Stimulated activated CD8-positive, alpha-beta memory T cell treated with anti-CD3 and anti-CD28 coated beads, Interleukin-2, amount 100 ng/mL, for 1 hour (primary cell): ENCODE measurements around the gene RSRP1.

ENCODE experiments used
- DNase-seq, 2 donors: peaks; one replicate each; pipeline ENCODE4 v3.0.0-alpha.2; 2020; ENCODE audit warnings: low read depth in 2 of 2

Gene RSRP1

GRCh38 chr1:25217598-25218232, 29.5 kb downstream of the RSRP1 start:
- no peak for DNase-seq

DNA sequence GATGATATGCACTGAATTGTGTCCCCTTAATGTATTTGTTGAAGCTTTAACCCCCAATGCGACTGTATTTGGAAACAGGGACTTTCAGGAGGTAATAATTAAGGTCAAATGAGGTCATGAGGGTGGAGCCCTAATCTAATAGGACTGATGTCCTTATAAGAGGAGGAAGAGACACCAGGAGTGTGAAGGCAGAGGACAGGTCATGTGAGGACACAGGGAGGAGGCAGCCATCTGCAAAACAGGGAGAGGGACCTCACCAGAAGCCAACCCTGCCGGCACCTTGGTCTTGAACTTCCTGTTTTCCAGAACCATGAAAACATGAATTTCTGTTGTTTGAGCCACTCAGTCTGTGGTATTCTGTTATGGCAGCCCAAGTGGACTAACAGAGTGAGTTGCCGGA, 30.2 kb downstream of the RSRP1 start:
- no peak for DNase-seq

GRCh38 chr1:25216123-25216522, 31.1 kb downstream of the RSRP1 start:
- no peak for DNase-seq

DNA sequence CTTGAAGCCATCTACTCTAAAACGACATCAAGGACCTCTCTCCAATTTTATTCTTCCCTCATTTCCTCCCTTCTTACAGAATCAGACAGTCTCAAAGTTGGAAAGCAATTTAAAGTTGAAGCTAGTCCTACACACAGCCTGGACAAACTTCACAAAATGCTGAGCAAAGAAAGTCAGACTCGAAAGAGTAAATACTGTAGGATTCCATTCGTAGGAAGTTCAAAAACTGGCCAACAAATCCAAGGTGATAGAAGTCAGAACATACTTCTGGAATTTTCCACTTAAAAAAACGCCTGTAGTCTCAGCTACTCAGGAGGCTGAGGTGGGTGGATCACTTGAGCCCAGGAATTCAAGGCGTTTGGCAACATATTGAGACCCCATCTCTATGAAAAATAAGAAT, 34.5 kb downstream of the RSRP1 start:
- no peak for DNase-seq

- no peak for DNase-seq
Observed at GRCh38 chr1:25210728-25211127, 36.5 kb downstream of the RSRP1 start.

DNA sequence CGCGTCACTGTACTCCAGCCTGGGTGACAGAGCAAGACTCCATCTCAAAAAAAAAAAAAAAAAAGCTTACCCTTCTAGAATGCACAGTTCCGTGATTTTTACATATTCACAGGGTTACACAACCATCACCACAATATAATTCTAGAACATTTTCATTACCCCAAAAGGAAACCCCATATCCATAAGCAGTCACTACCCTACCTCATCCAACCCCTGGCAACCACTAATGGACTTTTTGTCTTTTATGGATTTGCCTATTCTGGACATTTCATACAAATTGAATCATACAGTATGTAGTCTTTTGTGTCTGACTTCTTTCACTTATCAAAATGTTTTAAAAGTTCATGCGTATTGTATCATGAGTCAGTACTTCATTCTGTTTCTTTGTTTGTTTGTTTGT, 37.7 kb downstream of the RSRP1 start:
- no peak for DNase-seq

DNA sequence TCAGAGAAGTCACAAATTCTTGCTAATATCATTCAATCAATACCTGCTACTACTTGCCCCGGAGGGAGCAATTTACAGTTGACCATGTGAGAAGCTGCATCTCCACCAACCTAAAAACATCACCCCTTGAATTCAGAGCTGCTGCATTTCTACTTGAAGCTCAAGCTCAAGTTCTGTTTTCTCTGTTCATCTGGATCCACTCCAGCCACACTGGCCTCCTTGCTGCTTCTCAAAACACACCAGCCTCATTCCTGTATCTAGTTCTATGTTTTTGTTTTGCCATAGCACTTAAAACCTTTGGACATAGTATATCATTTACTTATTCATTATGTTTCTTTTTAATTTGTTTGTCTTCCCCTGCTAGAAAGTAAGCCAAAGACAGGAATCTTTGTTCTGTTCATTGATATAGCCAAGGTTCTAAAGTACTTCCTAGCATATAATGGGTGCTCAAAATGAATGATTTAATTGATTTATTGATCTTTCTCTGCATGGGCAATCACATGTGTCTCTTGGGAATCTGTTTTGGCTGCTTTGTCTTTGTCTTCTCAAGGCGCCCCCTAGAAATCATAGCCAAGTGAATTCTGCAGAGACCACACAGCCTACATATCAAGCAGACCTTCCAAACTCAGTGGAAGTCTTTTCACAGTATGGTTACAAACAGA, 38.6 kb downstream of the RSRP1 start:
- no peak for DNase-seq

GRCh38 chr1:25208092-25208491, 39.2 kb downstream of the RSRP1 start:
- DNase-seq, result no peak

- no peak for DNase-seq
Observed at GRCh38 chr1:25206201-25206600, 41.1 kb downstream of the RSRP1 start.

DNA sequence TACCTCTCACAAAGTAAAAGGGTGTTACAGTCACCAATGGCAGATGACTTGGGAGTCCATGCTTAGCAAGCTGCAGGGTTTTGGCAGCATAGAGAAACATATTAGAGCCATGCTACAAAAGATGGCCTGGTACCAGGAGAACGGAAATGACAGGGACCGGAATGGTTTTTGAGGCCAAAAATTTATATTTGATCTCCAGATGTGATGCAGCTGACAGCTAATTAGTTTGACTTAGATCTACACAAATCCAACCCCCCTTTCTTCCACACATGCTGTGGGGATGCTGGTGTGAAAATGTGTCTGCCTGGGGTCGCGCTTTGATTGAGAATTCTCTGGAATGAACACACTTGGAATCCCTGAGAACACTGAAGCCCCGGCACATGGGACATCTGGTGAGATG, 41.5 kb downstream of the RSRP1 start:
- DNase-seq, result no peak

GRCh38 chr1:25204797-25205480, 42.3 kb downstream of the RSRP1 start:
- no peak for DNase-seq

DNA sequence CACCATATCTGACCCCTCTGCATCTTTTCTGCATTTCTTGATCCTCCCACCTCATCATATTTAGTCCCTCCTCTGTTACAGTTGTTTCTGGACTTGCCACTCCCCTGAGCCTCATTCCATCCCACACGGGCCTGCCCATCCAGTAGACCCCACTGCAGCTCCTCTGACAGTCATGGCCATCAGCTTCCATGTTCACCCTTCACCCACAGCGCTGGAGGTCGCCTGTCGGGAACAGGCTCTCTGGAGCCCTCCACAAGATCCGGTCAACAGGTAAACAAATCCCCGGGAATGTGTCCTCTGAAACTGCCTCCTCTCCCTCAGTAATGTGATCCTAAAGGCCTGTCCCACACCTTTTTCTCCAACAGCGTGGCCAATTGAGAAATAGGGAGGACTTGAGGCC, 46.2 kb downstream of the RSRP1 start:
- no peak for DNase-seq

- DNase-seq, result no peak
Observed at GRCh38 chr1:25199819-25200620, 47.2 kb downstream of the RSRP1 start.

DNA sequence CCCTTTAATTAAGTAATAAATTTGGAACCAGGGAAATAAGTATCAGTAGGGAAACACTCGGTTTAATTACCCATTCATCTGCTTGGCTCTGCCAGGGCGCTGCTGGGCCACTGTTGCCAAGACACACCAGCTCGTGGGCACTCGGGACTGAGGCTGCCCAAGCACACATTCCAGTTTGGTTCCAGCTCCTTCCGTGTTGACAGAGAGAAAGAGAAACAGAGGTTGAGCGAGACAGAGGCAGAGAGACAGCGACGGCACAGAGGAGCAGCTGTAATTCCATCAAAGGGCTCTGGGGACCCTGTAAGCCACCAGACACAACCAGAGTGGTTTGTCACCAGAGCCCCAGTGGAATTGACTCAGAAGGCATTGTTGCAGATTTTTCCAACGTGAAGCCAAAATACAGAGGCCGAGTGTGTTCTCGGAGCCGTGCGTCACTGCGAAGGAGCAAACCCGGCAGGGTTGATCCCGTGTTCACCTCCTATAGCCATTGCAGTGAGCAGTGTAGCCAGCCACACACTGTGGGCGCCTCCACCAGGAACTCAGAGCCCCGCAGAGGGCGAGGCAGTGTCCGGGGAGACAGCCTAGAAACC, 48.5 kb downstream of the RSRP1 start:
- DNase-seq, result no peak

DNA sequence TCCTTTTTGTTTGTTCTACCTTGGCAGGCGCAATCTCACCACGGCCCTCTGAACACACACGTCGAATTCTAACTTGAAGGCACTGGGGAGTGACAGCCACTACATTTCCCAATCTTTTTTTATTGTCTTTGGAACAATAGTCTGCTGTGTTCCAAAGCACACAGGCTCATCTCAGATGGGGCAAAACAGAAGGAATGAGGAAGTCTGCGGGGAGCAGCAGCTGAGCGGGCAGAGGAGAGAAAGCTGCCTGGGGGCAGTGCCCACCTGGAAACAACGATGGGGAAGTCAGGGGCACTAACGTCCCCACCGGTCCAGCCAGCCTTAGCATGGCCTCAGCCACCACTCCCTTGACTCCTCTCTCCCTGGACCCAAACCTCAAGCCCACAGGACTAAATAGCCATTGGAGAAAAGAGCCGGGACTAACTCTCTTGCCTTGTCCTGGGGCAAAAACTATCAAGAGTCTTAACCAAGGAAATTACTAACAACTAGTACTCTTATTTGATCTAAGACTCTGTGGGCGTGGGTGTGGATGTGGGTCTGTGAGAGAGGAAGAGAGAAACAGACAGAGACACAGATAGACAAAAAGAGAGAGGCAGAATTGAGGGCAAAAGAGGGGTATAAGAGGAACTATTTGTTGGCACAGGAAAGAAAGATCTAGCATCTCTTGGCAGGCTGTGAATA, 49.1 kb downstream of the RSRP1 start:
- no peak for DNase-seq

- no peak for DNase-seq
Observed at GRCh38 chr1:25197235-25197975, 49.8 kb downstream of the RSRP1 start.

DNA sequence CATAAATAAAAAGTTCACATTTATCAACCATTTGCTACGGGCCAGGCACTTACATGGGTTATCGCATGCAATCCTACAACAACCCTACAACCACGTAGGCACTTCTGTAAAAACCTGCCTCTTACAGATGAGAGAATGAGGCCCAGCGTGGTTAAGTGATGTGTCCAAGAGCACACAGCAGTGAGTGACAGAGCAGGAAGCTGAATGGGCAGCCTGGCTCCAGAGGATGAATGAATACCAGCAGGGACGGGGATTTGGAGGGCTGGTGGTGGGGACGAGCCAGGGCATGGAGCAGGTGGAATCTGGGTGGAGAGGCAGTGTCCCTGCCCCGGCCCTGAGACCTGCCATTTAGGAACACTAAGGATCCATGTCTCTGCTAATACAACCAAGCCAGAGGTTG, 50.4 kb downstream of the RSRP1 start:
- DNase-seq, result no peak

DNA sequence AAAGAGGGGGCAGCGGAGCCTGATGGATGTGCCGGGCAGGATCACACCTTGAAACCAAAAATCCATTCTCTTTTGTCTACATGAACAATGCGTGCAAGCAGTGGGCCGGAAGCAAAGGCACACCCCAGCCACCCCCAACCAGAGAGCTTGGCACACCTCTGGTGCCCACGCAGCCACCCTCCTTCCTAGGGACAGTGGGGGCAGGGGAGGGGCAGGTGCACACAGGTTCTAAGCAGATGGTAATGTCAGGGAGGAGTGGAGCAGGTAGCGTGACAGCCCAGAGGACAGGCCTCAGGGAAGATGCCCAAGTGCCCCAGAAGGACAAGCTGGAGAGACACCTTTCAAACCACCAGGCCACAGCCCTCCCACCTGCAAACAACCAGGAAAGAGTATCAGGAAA, 51.4 kb downstream of the RSRP1 start:
- no peak for DNase-seq

- DNase-seq, result no peak
Observed at GRCh38 chr1:25194572-25195020, 52.7 kb downstream of the RSRP1 start.

GRCh38 chr1:25194054-25194453, 53.2 kb downstream of the RSRP1 start:
- no peak for DNase-seq

DNA sequence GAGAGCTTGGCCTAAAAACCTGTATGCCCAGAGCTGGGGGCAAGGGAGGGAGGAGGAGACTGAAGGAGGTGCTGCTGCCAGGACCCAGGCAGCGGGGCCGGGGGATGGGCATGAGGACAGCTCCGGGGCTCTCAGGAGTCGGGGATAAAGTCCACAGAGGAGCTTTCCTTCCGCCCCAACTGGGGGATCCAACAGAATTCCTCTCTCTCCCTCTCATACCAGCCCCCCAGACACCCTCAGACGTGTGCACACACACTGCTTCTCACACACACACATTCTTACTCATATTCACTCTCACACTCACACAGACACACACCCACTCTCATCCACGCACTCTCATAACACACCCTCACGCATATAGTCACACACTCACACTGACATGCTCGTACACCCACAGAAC, 54.0 kb downstream of the RSRP1 start:
- DNase-seq, result no peak
